Brain pericyte (primary cell): ENCODE data around the gene LECT2.
A peak's percentile ranks its signal among the peaks of the same experiment; 100 is the strongest.

Experiments used
- DNase-seq: peaks from one replicate; pipeline ENCODE4 v3.0.0-alpha.2; 2012; ENCODE audit warnings: low read depth, low spot score

LECT2 gene

DNA sequence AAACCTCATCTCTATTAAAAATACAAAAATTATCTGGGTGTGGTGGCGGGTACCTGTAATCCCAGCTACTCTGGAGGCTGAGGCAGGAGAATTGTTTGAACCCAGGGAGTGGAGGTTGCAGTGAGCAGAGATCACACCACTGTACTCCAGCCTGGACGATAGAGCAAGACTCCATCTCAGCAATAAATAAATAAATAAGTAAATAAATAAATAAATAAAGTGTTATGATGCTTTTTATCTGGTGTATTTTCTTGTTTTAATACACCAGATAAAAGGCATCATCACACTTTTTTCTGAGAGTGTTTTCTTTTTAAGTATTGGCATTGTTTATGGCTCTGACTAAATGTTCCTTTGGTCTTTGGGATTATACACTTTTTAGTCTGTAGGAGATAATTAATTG is 24.2 kb upstream of the LECT2 start:
- no peak for DNase-seq

DNA sequence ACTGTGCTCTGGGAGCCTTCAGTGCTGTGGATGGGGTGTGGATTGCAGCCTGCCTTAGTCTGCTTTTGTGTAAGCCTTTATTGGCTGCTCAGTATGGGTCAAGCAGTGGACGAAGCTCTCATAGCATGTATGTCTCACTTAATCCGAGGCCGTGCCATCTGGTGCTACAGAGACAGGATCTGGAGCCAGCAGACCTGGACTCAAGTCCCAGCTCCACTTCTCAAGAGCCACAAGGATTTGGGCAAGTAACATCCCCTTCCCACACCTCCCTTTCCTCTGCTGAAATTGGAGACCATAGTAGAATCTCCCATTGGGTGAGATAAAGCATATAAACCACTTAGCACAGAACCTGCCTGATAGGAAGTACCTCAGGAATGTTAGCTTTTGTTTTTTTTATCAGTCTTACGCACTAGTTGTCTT is 23.4 kb upstream of the LECT2 start:
- DNase-seq = no peak

DNA sequence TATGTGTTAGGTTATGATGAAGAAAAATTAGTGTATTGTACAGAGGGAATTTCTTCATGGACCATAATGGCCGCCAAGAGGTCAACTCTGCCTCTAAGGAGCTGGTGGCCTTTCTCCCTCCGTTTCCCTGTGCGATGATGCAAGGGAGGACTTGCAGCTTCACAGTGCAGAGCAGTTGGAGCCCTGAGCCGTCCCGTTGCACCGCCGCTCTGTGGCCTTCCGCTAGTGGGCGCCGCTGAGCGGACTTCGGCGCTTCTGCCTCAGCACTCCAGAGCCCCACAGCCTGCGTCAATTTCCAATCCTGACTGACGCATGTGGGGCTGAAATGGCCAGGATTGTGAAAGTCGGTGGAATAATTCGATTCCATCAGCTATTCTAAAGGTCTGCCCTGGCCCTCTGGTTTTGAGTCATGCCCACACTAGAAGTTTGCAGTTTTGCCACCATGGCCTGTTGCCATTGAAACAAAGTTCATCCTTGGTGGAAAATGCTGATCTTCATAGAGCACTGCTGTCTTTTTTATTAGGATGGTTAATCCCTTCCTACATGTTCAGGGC is 22.7 kb upstream of the LECT2 start:
- no peak for DNase-seq

DNA sequence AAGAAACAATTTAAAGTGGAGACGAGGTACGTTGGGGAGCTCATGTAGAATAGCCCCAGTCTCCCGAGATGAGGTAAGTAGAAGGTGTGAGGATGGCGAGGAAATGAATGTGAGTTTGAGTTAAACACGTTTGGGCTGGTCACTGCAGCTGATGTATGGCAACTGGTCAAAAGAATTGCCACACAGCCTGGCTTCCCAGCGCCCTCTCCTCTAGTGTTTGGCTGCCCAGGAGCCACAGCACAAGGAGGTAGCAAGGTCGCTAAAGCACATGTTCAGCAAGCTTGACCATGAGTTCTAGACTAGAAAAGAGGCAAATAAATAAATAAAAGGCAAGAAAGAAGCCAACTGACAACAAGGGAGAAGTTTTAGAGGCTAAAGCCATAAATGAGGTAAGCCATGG is 21.4 kb upstream of the LECT2 start:
- DNase-seq = no peak

DNA sequence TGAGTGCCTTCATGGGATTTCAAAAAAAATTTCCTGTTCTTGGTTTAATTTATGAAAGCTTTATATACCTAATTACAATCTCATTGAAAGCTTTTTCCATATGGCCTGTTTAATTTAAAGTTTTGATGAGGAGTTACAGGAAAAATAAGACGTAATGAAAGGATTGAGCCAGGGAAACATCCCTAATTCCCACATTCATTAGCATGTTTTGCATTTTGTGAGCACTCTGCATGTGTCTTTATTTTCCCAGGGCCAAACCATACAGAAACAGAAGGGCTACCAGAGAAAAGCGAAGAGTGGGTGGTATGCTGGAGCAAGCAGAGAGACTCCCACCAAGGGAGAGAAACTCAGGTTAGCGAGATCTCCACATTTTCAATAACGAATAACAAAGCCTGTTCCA is 20.3 kb upstream of the LECT2 start:
- DNase-seq = no peak

DNA sequence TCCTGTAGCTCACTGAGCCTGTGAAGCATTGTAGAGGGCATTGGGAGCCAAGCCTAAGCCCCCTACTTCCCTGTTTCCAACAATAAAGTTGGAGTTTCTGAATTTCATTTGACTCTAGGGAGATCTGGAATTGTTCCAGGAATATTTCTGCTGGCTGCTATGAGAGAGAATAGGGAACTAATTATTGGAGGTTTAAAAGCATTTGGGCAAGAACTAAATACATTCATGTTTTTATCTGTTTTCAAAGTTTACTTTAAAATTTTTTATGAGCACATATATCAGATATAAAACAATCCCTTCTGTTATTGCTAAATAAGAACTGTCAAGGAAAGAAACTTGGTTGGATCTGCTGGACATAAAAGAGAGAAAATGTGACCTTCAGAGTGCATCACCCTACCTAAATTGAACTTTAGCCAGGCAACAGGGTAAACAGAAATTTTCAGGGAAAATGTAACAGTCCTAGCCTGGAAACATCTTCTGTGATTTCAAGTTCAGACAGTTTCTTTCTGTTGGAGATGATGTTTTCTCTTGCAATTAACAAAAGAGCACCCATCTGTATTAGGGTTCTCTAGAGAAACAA is 19.3 kb upstream of the LECT2 start:
- no peak for DNase-seq

DNA sequence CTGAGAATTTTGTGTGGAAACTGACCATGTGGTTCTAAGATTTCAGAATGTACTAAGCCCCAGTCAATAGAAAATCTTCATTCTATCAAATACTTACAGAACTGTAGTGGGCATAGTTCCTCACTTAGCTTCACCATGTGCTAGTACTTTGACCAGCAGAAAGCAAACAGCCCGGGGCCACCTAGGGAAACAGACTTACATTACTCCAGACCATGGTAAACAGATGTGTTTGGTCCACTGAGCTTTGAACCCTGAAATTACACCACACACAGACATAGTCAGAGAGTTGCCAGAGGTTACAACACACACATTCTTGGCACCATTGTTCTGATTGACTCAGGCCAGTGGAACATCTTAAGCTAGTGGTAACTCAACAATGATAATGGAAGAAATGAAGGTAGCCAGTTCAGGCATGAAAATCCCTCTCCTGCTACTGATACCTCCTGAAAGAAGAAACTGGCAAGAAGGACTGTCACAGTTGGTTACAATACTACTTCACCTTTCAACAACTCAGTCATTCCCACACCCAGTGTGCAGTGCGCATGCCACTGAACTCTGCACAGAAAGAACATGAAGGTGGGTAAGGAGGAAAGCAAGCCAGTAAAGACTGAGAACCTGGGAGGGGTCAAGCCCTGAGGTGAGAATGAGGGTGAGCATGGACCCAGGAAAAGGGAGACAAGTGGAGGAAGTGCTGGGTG is 18.7 kb upstream of the LECT2 start:
- DNase-seq = no peak

DNA sequence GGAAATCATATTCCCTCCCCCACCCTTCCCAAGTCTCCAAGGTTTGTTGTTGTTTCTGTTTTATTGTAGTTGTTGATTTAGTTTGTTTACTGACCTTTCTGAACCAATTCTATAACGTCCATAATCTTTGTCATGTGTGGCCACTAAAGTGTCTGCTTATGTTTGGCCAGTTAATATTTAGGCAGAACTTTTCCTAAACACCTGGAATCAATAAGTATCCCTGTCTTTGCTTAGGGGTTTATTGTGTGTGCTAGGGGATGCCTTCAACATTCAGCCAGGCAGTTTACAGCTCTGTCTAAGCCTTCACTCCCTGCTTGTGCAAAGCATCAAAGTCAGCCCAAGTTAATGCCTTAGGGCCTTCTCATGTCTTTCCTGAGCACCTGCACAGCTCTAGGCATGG is 16.9 kb upstream of the LECT2 start:
- no peak for DNase-seq

DNA sequence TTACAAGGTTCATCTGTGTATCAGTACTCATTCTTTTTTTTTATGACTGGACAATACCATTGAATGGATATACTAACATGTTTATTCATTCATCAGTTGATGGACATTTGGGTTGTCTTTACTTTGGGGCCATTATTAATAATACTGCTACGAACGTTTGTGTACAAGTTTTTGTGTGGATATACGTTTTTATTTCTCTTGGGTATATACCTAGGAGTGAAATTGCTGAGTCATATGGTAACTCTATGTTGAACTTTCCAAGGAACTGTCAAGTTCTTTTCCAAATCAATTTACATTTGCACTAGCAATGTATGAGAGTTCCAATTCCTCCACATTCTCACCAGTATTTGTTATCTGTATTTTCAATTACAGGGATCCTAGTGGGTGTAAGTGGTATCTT is 12.0 kb upstream of the LECT2 start:
- no peak for DNase-seq

DNA sequence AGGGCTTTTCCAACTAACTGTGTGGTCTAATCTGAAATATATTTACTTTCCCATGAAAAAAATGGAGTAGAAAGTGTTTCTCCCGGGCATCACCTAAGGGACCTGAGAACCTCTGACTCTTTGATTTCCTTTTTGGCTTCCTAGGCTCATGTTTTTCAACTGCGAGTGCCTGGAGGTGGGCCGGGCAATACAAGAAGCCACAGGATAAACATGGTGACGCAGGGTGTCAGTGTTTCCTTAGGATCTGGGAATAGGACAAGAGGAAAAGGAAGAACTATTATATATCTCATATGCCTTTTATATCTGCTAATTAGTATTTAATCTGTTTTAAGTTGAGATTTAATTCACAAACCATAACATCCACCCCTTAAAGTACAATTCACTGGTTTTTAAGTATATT is 11.4 kb upstream of the LECT2 start:
- no peak for DNase-seq

DNA sequence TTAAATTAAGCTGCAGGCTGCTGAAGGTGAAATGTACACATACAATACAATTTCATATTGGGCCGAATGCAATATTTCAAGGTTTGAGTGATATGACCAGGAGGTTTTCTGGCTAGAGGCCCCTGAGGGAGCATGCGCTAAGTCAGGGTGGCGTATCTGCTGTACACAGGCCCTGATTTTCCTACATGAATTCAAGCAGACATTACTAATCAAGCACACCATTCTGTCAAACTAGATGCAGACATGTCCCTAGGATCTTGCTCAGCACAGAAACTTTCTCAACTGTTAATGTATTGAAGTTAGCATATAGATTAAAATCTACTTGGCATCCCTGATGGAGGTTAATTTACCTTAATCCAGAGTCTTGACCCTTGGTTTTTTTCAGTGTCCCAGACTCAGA is 10.7 kb upstream of the LECT2 start:
- DNase-seq = no peak

DNA sequence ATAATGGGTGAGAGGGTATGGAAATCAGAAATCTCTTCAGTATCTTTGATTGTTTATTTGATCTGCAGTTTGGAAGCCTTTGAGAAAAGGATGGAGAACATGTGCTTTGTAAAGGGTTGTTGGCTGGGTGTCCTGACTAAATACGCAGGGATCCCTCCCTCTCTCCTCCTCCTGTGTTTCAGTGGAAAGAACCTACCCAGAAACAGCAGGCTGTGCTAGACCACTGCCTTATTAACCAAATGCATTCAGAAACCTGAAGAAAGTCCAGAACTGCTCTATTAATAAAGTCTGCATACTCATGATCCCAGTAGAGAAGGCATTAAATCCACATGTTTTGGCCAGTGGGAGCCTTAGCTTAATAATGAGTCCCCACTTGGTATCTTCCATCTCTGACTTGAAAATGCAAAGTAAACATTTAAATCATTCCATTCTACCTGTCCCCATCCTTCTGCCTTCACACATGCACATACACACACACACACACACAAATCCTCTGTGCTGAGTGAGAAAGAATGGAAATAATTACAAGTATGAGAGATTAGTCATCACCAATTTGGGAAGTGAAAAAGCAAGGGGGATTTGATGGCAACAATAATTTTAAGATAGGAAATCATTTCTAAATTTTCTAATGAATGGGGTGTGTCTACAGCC is 10.0 kb upstream of the LECT2 start:
- no peak for DNase-seq

DNA sequence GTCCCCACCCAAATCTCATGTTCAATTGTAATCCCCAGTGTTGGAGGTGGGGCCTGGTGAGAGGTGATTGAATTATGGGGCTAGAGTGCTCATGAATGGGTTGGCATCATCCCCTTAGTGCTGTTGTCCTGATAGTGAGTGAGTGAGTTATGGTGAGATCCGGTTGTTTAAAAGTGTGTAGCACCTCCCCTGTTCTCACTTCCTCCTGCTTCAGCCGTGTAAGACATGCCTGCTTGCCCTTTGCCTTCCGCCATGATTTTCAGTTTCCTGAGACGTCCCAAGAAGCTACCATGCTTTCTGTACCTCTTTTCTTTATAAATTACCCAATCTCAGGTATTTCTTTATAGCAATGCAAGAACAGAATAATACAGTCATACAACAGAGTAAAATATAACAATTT is 742 bp upstream of the LECT2 start:
- no peak for DNase-seq

DNA sequence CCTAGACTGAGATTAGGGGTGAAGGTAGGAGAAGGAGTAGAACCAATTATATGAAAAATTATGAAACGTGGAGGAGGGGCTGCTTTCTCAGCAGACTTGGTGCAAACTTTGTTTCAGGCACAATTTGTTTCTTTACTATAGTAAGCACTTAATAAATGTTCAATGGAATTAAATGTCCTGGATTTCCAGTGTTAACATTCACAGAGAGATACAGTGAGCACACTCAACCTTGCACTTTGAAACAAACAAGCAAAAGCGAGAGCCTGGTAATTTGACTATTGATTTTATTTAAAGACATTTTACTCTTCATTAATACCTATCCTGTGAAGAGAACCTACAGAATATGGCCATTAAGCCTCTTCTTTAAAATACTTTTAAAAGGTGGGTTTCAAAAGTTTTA is 933 bp downstream of the LECT2 start:
- no peak for DNase-seq

DNA sequence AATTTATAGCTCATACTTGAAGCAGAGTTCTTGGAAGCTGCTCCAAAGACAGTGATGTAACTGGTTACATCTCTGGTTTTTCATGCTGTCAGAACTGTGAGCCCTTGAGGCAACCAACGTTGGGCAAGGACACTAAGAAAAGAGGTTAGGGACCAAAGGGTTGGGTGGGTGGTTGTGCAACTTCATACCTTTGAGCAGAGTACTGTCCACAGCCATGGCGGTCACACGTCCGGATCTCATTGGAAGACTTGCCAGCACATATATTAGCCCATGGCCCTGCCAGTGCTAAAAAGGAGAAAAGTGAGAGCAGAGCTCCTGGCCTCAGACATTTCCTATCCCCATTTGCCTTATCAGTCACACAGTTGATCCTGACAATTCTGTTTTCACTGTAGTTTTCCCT is 2.1 kb downstream of the LECT2 start:
- no peak for DNase-seq

DNA sequence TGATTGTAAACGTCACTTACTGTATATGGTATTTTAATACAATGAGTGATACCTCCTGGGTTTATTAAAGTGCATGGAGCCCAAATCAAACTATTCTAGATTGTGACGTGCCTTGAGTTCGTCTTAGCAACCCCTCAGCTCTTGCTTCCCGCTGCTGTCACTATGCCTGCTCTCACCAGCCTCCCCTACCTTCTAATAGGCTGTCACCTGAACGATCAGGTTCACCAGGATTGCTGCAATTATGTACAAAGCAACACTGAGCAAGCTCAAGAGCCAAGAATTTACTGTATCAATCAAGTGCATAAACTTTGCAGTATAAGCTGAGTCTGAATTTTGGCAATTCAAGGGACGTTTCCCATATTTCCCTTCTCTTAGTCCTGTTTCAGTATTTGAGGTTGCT is 3.0 kb downstream of the LECT2 start:
- no peak for DNase-seq

DNA sequence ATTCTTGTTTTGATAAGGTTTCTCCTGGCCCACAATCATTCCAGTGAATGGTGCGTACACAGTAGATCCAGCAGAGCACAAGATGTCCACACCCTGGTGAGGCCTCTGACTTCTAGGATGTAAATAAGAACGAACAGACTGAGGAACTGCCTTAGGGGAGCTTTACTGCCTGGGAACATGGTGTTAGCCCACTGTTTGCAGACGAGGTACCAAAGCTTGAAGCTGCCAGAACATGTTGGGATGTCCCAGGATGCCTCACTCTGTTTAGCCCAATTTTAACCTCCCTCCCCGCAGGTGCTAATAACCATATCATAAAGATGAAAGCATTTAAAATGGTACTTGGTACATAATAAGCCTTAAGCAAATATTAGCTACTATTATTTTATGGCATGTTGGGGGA is 3.5 kb downstream of the LECT2 start:
- no peak for DNase-seq

DNA sequence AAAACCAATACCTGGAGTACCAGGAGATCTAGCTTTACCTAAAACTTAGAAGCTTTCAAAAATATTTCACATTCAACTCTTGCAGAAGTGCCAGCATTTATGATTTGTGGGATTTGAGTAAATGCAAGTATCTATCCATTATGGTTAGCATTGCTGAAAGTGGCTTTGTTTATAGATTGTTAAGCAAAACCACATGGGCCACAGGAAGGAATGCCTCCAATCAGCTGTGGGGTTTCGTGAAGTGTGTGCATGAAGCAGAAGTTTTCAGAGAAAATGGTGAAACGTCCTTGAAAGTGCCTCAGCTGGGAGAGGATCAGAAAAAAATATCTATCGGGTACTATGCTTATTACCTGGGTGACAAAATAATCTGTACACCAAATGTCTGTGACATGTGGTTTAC is 4.2 kb downstream of the LECT2 start:
- DNase-seq = no peak

DNA sequence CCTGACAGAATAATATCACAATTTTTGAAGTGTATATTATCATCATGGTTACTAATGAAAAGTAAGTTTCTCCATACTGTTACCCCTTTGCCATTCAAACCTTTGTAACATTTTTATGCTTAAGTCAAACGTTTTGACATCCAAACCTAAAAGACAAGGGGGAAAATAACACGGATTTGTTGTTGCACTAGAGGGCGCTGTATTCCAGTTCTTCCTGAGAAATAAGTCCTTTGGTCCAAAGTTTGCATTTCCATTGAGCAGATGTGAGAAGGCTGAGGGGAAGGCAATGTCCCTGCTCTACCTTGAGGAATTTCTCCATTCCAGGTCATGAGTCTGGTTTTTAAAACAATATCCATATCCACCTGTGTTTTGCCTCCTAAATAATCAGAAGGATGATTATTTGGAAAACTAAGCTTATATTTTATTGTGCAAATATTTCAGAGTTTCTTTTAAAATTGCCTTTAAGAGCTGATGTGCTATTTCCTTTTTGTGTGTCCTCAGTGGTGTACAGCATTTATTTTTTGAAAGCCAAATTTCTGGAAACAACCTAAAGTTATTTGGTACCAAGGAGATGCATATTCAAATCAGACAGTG is 9.7 kb downstream of the LECT2 start:
- DNase-seq = peak; percentile 58

DNA sequence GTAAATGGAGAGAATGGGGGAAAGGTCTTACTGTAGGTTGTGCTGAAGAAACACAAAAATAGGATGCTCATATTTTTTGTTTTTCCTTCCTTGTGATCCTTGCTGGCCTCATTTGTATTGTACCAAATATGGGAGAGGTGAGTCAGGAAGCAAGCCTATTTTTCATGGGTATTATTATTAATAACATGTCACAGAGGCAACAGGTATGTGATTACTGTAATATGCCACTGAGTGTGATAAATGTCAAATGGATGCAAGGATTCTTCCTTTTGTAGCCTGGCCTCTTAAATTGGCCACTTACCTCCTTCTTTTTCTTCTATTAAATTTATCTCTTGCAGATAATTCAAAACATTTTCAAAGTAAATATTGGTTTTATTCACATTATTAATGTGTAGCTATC is 10.2 kb downstream of the LECT2 start:
- DNase-seq = no peak

DNA sequence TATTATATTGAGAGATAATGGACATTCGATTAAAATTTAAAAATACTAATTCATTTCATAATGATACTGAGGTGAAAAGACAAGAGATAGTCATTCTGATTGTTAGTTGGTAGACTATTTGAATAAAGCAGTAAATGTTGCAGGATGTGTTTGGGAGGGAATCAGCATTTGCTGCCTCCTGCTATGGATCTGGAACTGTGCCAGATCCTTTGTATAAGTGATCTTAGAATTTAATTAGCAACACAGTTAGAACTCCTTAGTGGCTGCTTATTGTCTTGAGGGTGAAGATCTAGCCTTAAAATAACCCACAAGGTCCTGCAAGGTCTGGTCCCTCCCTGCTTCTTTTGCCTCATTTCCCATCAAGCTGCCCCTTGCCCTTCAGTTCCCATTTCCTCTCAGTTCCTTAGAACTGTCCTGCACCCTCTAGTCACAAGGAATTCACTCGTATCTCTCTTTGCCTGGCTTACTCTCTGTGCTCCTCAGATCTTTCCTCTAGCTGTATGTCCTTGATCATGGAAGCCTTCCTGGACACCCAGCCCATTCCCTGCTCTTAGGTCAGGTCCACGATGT is 12.5 kb downstream of the LECT2 start:
- no peak for DNase-seq

DNA sequence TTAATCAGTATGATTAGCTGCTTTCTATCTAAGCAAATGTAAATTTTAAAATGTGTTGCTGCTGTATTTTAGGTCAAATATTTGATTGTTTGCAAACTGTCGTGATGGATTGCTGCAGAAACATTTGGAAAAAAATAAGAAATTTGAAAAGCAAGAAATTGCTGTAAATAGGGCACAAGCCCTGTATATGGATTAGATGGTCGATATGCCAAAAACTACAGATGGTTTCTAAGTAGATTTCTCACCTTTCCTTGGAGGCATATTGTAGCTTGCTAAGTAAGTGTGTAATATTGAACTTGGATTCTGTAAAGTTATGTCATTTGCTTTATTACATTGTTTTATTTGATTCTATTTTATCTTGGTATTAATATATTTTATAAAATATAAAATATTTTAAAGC is 13.1 kb downstream of the LECT2 start:
- DNase-seq = no peak
